GM21367 (cell line): ENCODE measurements around the gene PTP4A2.
A peak's percentile ranks its signal among the peaks of the same experiment; 100 is the strongest.

Experiments
- ATAC-seq: cut with Tn5 transposase; IDR thresholded peaks from one replicate; pipeline ENCODE4 v1.9.1; 2021; ENCODE audit not compliant: unreplicated experiment

Gene PTP4A2

GRCh38 chr1:31938184-31938975, at the start of gene PTP4A2:
Gene PTP4A2, minus strand, starts transcription at chr1:31938368. Its CDS starts 19,303 bp downstream, at chr1:31919065.
- ATAC-seq, result peak; percentile 58

- ATAC-seq, result no peak
These were observed 49.0 kb upstream of the PTP4A2 start for GRCh38 chr1:31987135-31987619.

GRCh38 chr1:31985430-31985829, 47.3 kb upstream of the PTP4A2 start:
- ATAC-seq, result no peak

- no peak for ATAC-seq
These were observed 46.5 kb upstream of the PTP4A2 start for GRCh38 chr1:31984419-31985347.

GRCh38 chr1:31981972-31982371, 43.8 kb upstream of the PTP4A2 start:
- no peak for ATAC-seq

GRCh38 chr1:31981456-31981839, 43.3 kb upstream of the PTP4A2 start:
- no peak for ATAC-seq

GRCh38 chr1:31980835-31981455, 42.8 kb upstream of the PTP4A2 start:
- no peak for ATAC-seq

GRCh38 chr1:31978843-31979400, 40.8 kb upstream of the PTP4A2 start:
- no peak for ATAC-seq

- ATAC-seq, result no peak
These were observed 39.4 kb upstream of the PTP4A2 start for GRCh38 chr1:31977385-31978131.

GRCh38 chr1:31976401-31976800, 38.2 kb upstream of the PTP4A2 start:
- no peak for ATAC-seq

GRCh38 chr1:31970873-31971272, 32.7 kb upstream of the PTP4A2 start:
- ATAC-seq, result no peak

GRCh38 chr1:31961536-31961935, 23.4 kb upstream of the PTP4A2 start:
- ATAC-seq, result no peak

GRCh38 chr1:31959521-31960340, 21.6 kb upstream of the PTP4A2 start:
- ATAC-seq, result no peak

GRCh38 chr1:31957701-31958674, 19.8 kb upstream of the PTP4A2 start:
- no peak for ATAC-seq

- peak; percentile 39 for ATAC-seq
These were observed 18.0 kb upstream of the PTP4A2 start for GRCh38 chr1:31955917-31956736.

GRCh38 chr1:31954607-31955283, 16.6 kb upstream of the PTP4A2 start:
- ATAC-seq, result no peak

GRCh38 chr1:31952825-31953220, 14.7 kb upstream of the PTP4A2 start:
- no peak for ATAC-seq
